ENCODE measurements around the gene CNBD2.
"Not testable (repeated sequence)": the region's sequence is repeated elsewhere in the genome, so short reads cannot be mapped to it uniquely, and the experiment has no call there.

Gene CNBD2

GRCh38 chr20:36028106-36028808 is 59.9 kb downstream of the CNBD2 start:
- H3K27ac Mint-ChIP-seq = no peak overlapping the region
- H3K27me3 Mint-ChIP-seq = no peaks in the 10 kb centered on the region
- no peaks in the 10 kb centered on the region for H3K36me3 Mint-ChIP-seq (ENCODE audit: low read depth)
- no peaks in the 10 kb centered on the region for H3K9me3 Mint-ChIP-seq
- no peak overlapping the region for H3K4me3 Mint-ChIP-seq
- no peaks in the 10 kb centered on the region for H3K4me1 Mint-ChIP-seq (ENCODE audit: low read depth)

GRCh38 chr20:36030149-36030548 is 61.8 kb downstream of the CNBD2 start:
- Mint-ChIP-seq H3K9me3 (no peaks in the 10 kb centered on the region), H3K27me3 (no peaks in the 10 kb centered on the region), H3K4me3 (no peak overlapping the region), H3K36me3 (ENCODE audit: low read depth) (no peaks in the 10 kb centered on the region), H3K4me1 (ENCODE audit: low read depth) (no peaks in the 10 kb centered on the region), H3K27ac (no peak overlapping the region)

GRCh38 chr20:36031806-36032205 is 63.4 kb downstream of the CNBD2 start:
- H3K27me3 Mint-ChIP-seq = no peaks in the 10 kb centered on the region
- no peaks in the 10 kb centered on the region for H3K36me3 Mint-ChIP-seq (ENCODE audit: low read depth)
- H3K4me1 Mint-ChIP-seq (ENCODE audit: low read depth) = no peaks in the 10 kb centered on the region
- no peak overlapping the region for H3K4me3 Mint-ChIP-seq
- H3K27ac Mint-ChIP-seq = no peak overlapping the region
- no peaks in the 10 kb centered on the region for H3K9me3 Mint-ChIP-seq

- Mint-ChIP-seq H3K4me3 (no peak overlapping the region), H3K4me1 (ENCODE audit: low read depth) (no peaks in the 10 kb centered on the region), H3K27me3 (no peaks in the 10 kb centered on the region), H3K27ac (no peak overlapping the region), H3K36me3 (ENCODE audit: low read depth) (no peaks in the 10 kb centered on the region), H3K9me3 (no peaks in the 10 kb centered on the region)
These were observed 66.5 kb downstream of the CNBD2 start for GRCh38 chr20:36034875-36035274.

- H3K4me3 Mint-ChIP-seq = no peak overlapping the region
- no peaks in the 10 kb centered on the region for H3K27me3 Mint-ChIP-seq
- H3K4me1 Mint-ChIP-seq (ENCODE audit: low read depth) = no peaks in the 10 kb centered on the region
- no peak overlapping the region for H3K27ac Mint-ChIP-seq
- H3K9me3 Mint-ChIP-seq = no peaks in the 10 kb centered on the region
- H3K36me3 Mint-ChIP-seq (ENCODE audit: low read depth) = no peaks in the 10 kb centered on the region
These were observed 67.4 kb downstream of the CNBD2 start for GRCh38 chr20:36035745-36036144.

GRCh38 chr20:36036688-36037087 is 68.3 kb downstream of the CNBD2 start:
- no peaks in the 10 kb centered on the region for H3K27me3 Mint-ChIP-seq
- H3K36me3 Mint-ChIP-seq (ENCODE audit: low read depth) = no peaks in the 10 kb centered on the region
- no peaks in the 10 kb centered on the region for H3K4me1 Mint-ChIP-seq (ENCODE audit: low read depth)
- H3K27ac Mint-ChIP-seq = no peak overlapping the region
- no peaks in the 10 kb centered on the region for H3K9me3 Mint-ChIP-seq
- H3K4me3 Mint-ChIP-seq = no peak overlapping the region

- Mint-ChIP-seq H3K27ac (no peak overlapping the region), H3K9me3 (no peaks in the 10 kb centered on the region), H3K4me1 (ENCODE audit: low read depth) (peaks cover 3% of the 10 kb centered on the region), H3K36me3 (ENCODE audit: low read depth) (peaks cover 7% of the 10 kb centered on the region), H3K27me3 (no peaks in the 10 kb centered on the region), H3K4me3 (no peak overlapping the region)
These were observed 72.2 kb downstream of the CNBD2 start for GRCh38 chr20:36040571-36040970.

GRCh38 chr20:36043441-36043840 is 75.1 kb downstream of the CNBD2 start:
- Mint-ChIP-seq H3K4me3 (no peak overlapping the region), H3K27me3 (no peaks in the 10 kb centered on the region), H3K27ac (no peak overlapping the region), H3K36me3 (ENCODE audit: low read depth) (peaks cover 24% of the 10 kb centered on the region), H3K9me3 (no peaks in the 10 kb centered on the region), H3K4me1 (ENCODE audit: low read depth) (peaks cover 29% of the 10 kb centered on the region)

GRCh38 chr20:36043892-36044515 is 75.6 kb downstream of the CNBD2 start:
- Mint-ChIP-seq H3K4me3 (no peak overlapping the region), H3K9me3 (no peaks in the 10 kb centered on the region), H3K4me1 (ENCODE audit: low read depth) (peaks cover 35% of the 10 kb centered on the region), H3K27ac (no peak overlapping the region), H3K27me3 (no peaks in the 10 kb centered on the region), H3K36me3 (ENCODE audit: low read depth) (peaks cover 30% of the 10 kb centered on the region)

GRCh38 chr20:36045373-36045714 is 77.0 kb downstream of the CNBD2 start:
- Mint-ChIP-seq H3K9me3 (no peaks in the 10 kb centered on the region), H3K27me3 (no peaks in the 10 kb centered on the region), H3K27ac (no peak overlapping the region), H3K4me1 (ENCODE audit: low read depth) (peaks cover 40% of the 10 kb centered on the region), H3K4me3 (no peak overlapping the region), H3K36me3 (ENCODE audit: low read depth) (peaks cover 40% of the 10 kb centered on the region)

GRCh38 chr20:36046073-36046798 is 77.8 kb downstream of the CNBD2 start:
- H3K9me3 Mint-ChIP-seq, H3K4me3 Mint-ChIP-seq, H3K27me3 Mint-ChIP-seq: not testable (repeated sequence)
- Mint-ChIP-seq H3K36me3 (ENCODE audit: low read depth) (peaks cover 40% of the 10 kb centered on the region), H3K27ac (peak overlapping the region; percentile 18), H3K4me1 (ENCODE audit: low read depth) (peaks cover 43% of the 10 kb centered on the region)

- H3K4me1 Mint-ChIP-seq (ENCODE audit: low read depth) = peaks cover 48% of the 10 kb centered on the region
- H3K9me3 Mint-ChIP-seq, H3K27me3 Mint-ChIP-seq: not testable (repeated sequence)
- peak overlapping the region; percentile 92 for H3K4me3 Mint-ChIP-seq
- peaks cover 40% of the 10 kb centered on the region for H3K36me3 Mint-ChIP-seq (ENCODE audit: low read depth)
- H3K27ac Mint-ChIP-seq = peak overlapping the region; percentile 83
These were observed 81.0 kb downstream of the CNBD2 start for GRCh38 chr20:36049408-36049807.

GRCh38 chr20:36050436-36051317 is 82.3 kb downstream of the CNBD2 start:
- Mint-ChIP-seq H3K27ac (peak overlapping the region; percentile 92), H3K4me3 (peak overlapping the region; percentile 92), H3K4me1 (ENCODE audit: low read depth) (peaks cover 44% of the 10 kb centered on the region), H3K9me3 (no peaks in the 10 kb centered on the region), H3K27me3 (peaks cover 8% of the 10 kb centered on the region), H3K36me3 (ENCODE audit: low read depth) (peaks cover 34% of the 10 kb centered on the region)

GRCh38 chr20:36051318-36052116 is 83.1 kb downstream of the CNBD2 start:
- Mint-ChIP-seq H3K27me3 (peaks cover 9% of the 10 kb centered on the region), H3K27ac (peak overlapping the region; percentile 92), H3K4me1 (ENCODE audit: low read depth) (peaks cover 35% of the 10 kb centered on the region), H3K36me3 (ENCODE audit: low read depth) (peaks cover 27% of the 10 kb centered on the region), H3K9me3 (no peaks in the 10 kb centered on the region), H3K4me3 (peak overlapping the region; percentile 92)

All from stimulated activated naive CD8-positive, alpha-beta T cell treated with anti-CD3 and anti-CD28 coated beads, Interleukin-15, Interleukin-2, amounts not matched to agents 100 ng/mL and 50 ng/mL, for 24 hours (primary cell).